A673 (cell line): ENCODE data around the gene CDK15. TPM values are rescaled to one million over a fixed set of nuclear protein-coding genes. Genes with fewer than 3 reads are reported as not detected.

ENCODE experiments used
- BruUV-seq: library from RNA; stranded (reverse); fragments of 400-500 nt; replicated peaks from 2 replicates; lab custom pipeline; 2021; lab: Mats Ljungman, UMichigan
- CTCF ChIA-PET: fragments of 300-600 bp; sonication (Branson Sonifier 250); formaldehyde crosslinking; loops from one replicate; lab custom pipeline; 2022; ENCODE audit warnings: antibody characterized with exemption; lab: Charles Lee
- POLR2A ChIA-PET: fragments of 300-600 bp; sonication (Branson Sonifier 250); formaldehyde crosslinking; loops from one replicate; lab custom pipeline; 2022; ENCODE audit warnings: antibody characterized with exemption; ENCODE audit not compliant: low non-redundant PET; lab: Charles Lee
- DNase-seq: peaks from one replicate; pipeline ENCODE4 v3.0.0-alpha.2; 2015; ENCODE audit warnings: low spot score
- H3K27ac ChIP-seq: fragments of 200-600 bp; sonication (generic); 2 replicates; pipeline ENCODE4 v1.5.1; 2016; ENCODE audit warnings: mixed run types, low read depth, mild to moderate bottlenecking, mixed read lengths, antibody characterized with exemption, low read length; ENCODE audit not compliant: poor library complexity, severe bottlenecking
- H3K27me3 ChIP-seq: fragments of 200-600 bp; sonication (generic); replicated peaks from 2 replicates; pipeline ENCODE4 v1.6.1; 2017; ENCODE audit warnings: mixed run types, low read depth, mild to moderate bottlenecking, mixed read lengths, antibody characterized with exemption, low read length; ENCODE audit not compliant: insufficient read depth, poor library complexity
- H3K36me3 ChIP-seq: fragments of 200-600 bp; sonication (generic); 2 replicates; pipeline ENCODE4 v1.6.1; 2016; ENCODE audit warnings: mixed run types, mild to moderate bottlenecking, mixed read lengths, antibody characterized with exemption, low read length; ENCODE audit not compliant: insufficient read depth, poor library complexity, severe bottlenecking
- H3K4me1 ChIP-seq: fragments of 200-600 bp; sonication (generic); 2 replicates; pipeline ENCODE4 v1.6.1; 2017; ENCODE audit warnings: mixed run types, mild to moderate bottlenecking, mixed read lengths, antibody characterized with exemption, low read length; ENCODE audit not compliant: insufficient read depth, poor library complexity, severe bottlenecking
- H3K4me3 ChIP-seq: fragments of 200-600 bp; sonication (generic); 2 replicates; pipeline ENCODE4 v1.5.1; 2016; ENCODE audit warnings: low read depth, mixed run types, mild to moderate bottlenecking, mixed read lengths, low read length; ENCODE audit not compliant: poor library complexity, severe bottlenecking
- H3K9me3 ChIP-seq: fragments of 200-600 bp; sonication (generic); 2 replicates; pipeline ENCODE4 v1.6.1; 2016; ENCODE audit warnings: mixed run types, low read depth, mild to moderate bottlenecking, mixed read lengths, antibody characterized with exemption, low read length; ENCODE audit not compliant: poor library complexity, severe bottlenecking
- CTCF ChIP-seq: fragments of 300-800, 200-600 bp; sonication (generic); conservative IDR thresholded peaks from 2 replicates; pipeline ENCODE4 v1.5.1; 2017; ENCODE audit warnings: low read depth, mild to moderate bottlenecking, antibody characterized with exemption, low read length, moderate library complexity, mixed read lengths
- EZH2 ChIP-seq: fragments of 200-600 bp; sonication (generic); IDR thresholded peaks from 2 replicates; pipeline ENCODE4 v1.6.1; 2017; ENCODE audit warnings: borderline replicate concordance, low read depth, mild to moderate bottlenecking, mixed read lengths, antibody characterized with exemption, low read length; ENCODE audit not compliant: poor library complexity, severe bottlenecking
- intact Hi-C: fragments of 100-400 bp; cut with micrococcal nuclease; formaldehyde crosslinking; loops from one replicate; pipeline ENCODE4 v1.10.0; 2022; ENCODE audit not compliant: unreplicated experiment
- total RNA-seq: library from RNA; stranded (reverse); gene quantifications from 2 replicates; pipeline ENCODE4 v1.2.3, GENCODE V29; 2021

Gene CDK15
- total RNA-seq, 1 experiment from 2014 or later: 0.11 TPM

GRCh38 chr2:201860636-201861066, 54.3 kb downstream of the CDK15 start:
- intact Hi-C loops: loop anchor here (1.0 to 5.0 kb wide), 3 partner anchors 63 to 318 kb away; no protein-coding TSS in a partner anchor
- no peak overlapping the region for H3K27ac ChIP-seq
- TF ChIP-seq EZH2 (no peak), CTCF (peak; percentile 85)
- peaks cover 35% of the 10 kb centered on the region for H3K4me1 ChIP-seq
- no TSS peak for BruUV-seq
- peak; percentile 89 for DNase-seq
- H3K4me3 ChIP-seq: no peak overlapping the region
- no peaks in the 10 kb centered on the region for H3K36me3 ChIP-seq
- POLR2A ChIA-PET: no interaction called here
- no peaks in the 10 kb centered on the region for H3K9me3 ChIP-seq
- no peaks in the 10 kb centered on the region for H3K27me3 ChIP-seq
- CTCF ChIA-PET: interaction anchor here (0.5 to 1.5 kb wide), 5 partner anchors 27 to 359 kb away, joined by 3 to 7 read pairs (median 4); no protein-coding TSS in a partner anchor

- intact Hi-C loops: loop anchor here (5.0 kb wide), 1 partner anchor 66 kb away; no protein-coding TSS in a partner anchor
- Histone ChIP-seq H3K4me3 (no peak overlapping the region), H3K27ac (no peak overlapping the region), H3K27me3 (no peaks in the 10 kb centered on the region), H3K4me1 (peaks cover 33% of the 10 kb centered on the region), H3K9me3 (no peaks in the 10 kb centered on the region), H3K36me3 (no peaks in the 10 kb centered on the region)
- POLR2A ChIA-PET: interaction anchor here (0.6 kb wide), 1 partner anchor 25 kb away, joined by 5 read pairs; no protein-coding TSS in a partner anchor
- BruUV-seq: no TSS peak
- no peak for TF ChIP-seq EZH2
- TF ChIP-seq CTCF: no peak
- DNase-seq: no peak
- CTCF ChIA-PET: no interaction called here
Measured at GRCh38 chr2:201862843-201863242, 56.5 kb downstream of the CDK15 start.

GRCh38 chr2:201866643-201867473, 60.5 kb downstream of the CDK15 start:
- H3K36me3 ChIP-seq: no peaks in the 10 kb centered on the region
- TF ChIP-seq CTCF: no peak
- no peak for TF ChIP-seq EZH2
- H3K4me1 ChIP-seq: no peaks in the 10 kb centered on the region
- H3K4me3 ChIP-seq: no peak overlapping the region
- no peak overlapping the region for H3K27ac ChIP-seq
- POLR2A ChIA-PET: interaction anchor here (0.6 kb wide), 1 partner anchor 621 kb away, joined by 5 read pairs; no protein-coding TSS in a partner anchor
- H3K9me3 ChIP-seq: no peaks in the 10 kb centered on the region
- DNase-seq: no peak
- CTCF ChIA-PET: no interaction called here
- intact Hi-C loops: no loop called here
- no peaks in the 10 kb centered on the region for H3K27me3 ChIP-seq
- BruUV-seq: no TSS peak
